HG02840 (cell line): ENCODE data around the gene HLCS.
"Not testable (repeated sequence)": the region's sequence is repeated elsewhere in the genome, so short reads cannot be mapped to it uniquely, and the experiment has no call there.

Source experiments
- ATAC-seq: cut with Tn5 transposase; IDR thresholded peaks from one replicate; pipeline ENCODE4 v1.9.1; 2021; ENCODE audit warnings: mild to moderate bottlenecking, moderate library complexity, moderate number of reproducible peaks; ENCODE audit not compliant: unreplicated experiment, low FRiP score

The HLCS gene

GRCh38 chr21:36820176-36821031 lies 146.1 kb downstream of the HLCS start:
- ATAC-seq: no peak

GRCh38 chr21:36817732-36818450 lies 148.6 kb downstream of the HLCS start:
- no peak for ATAC-seq

- no peak for ATAC-seq
Measured at GRCh38 chr21:36816561-36817130, 149.8 kb downstream of the HLCS start.

- ATAC-seq: not testable (repeated sequence)
Measured at GRCh38 chr21:36816026-36816425, 150.4 kb downstream of the HLCS start.

GRCh38 chr21:36815284-36815683 lies 151.2 kb downstream of the HLCS start:
- ATAC-seq: no peak

- ATAC-seq: no peak
Measured at GRCh38 chr21:36813052-36813451, 153.4 kb downstream of the HLCS start.

GRCh38 chr21:36811762-36812161 lies 154.7 kb downstream of the HLCS start:
- ATAC-seq: no peak

- no peak for ATAC-seq
Measured at GRCh38 chr21:36810443-36810842, 156.0 kb downstream of the HLCS start.

GRCh38 chr21:36807422-36807928 lies 159.0 kb downstream of the HLCS start:
- no peak for ATAC-seq

GRCh38 chr21:36806103-36806502 lies 160.4 kb downstream of the HLCS start:
- ATAC-seq: no peak

- ATAC-seq: no peak
Measured at GRCh38 chr21:36804874-36805611, 161.4 kb downstream of the HLCS start.

GRCh38 chr21:36803816-36804439 lies 162.5 kb downstream of the HLCS start:
- no peak for ATAC-seq

- ATAC-seq: no peak
Measured at GRCh38 chr21:36803051-36803645, 163.3 kb downstream of the HLCS start.

- no peak for ATAC-seq
Measured at GRCh38 chr21:36800734-36801133, 165.7 kb downstream of the HLCS start.

- no peak for ATAC-seq
Measured at GRCh38 chr21:36799869-36800268, 166.6 kb downstream of the HLCS start.

- ATAC-seq: no peak
Measured at GRCh38 chr21:36798491-36798890, 168.0 kb downstream of the HLCS start.

- ATAC-seq: no peak
Measured at GRCh38 chr21:36796070-36796469, 170.4 kb downstream of the HLCS start.

GRCh38 chr21:36792505-36792967 lies 173.9 kb downstream of the HLCS start:
- ATAC-seq: no peak

- no peak for ATAC-seq
Measured at GRCh38 chr21:36791695-36792470, 174.6 kb downstream of the HLCS start.
